22Rv1 (cell line): ENCODE results near the gene TAF9.

ENCODE experiments used
- CTCF ChIP-seq: fragments of 450-650 bp; IDR thresholded peaks from 2 replicates; pipeline ENCODE4 v1.5.1; 2017; ENCODE audit warnings: mild to moderate bottlenecking
- ZFX ChIP-seq: fragments of 450-650 bp; IDR thresholded peaks from 2 replicates; pipeline ENCODE4 v1.6.1; 2017; ENCODE audit warnings: antibody characterized with exemption, borderline replicate concordance

- no peak for TF ChIP-seq CTCF
- TF ChIP-seq ZFX, result no peak
These were observed 51.9 kb downstream of the TAF9 start for GRCh38 chr5:69317391-69317790.
